ENCODE measurements around the gene NCR2. TPM values are rescaled to one million over a fixed set of nuclear protein-coding genes. Genes with fewer than 3 reads are reported as not detected.

NCR2 gene
- total and polyA plus RNA-seq, 9 of the 15 experiments (the other 6 are each of a cell fraction or from before 2014, with no cell fraction given), result not detected

GRCh38 chr6:41347378-41348050 is 12.1 kb downstream of the NCR2 start:
- ATAC-seq (no peak), DNase-seq (ENCODE audit: extremely low read depth in 1 of 4, low spot score in 3 of 4) (no peak), FAIRE-seq (no peak)
- CTCF ChIA-PET (ENCODE audit: low intra/inter-chr PET ratio), result no interaction called here
- TF ChIP-seq ZNF239 (CRISPR knock-in tag; IDR thresholded peaks at IDR 0.05) (no peak), SIN3A (IDR thresholded peaks at IDR 0.05; ENCODE audit: borderline replicate concordance in 2 of 2, control insufficient read depth in 1 of 2, low read depth in 2 of 2, low read length in 2 of 2) (no peak)
- H3K27me3 ChIP-seq (ENCODE audit: control insufficient read depth in 2 of 2, insufficient read depth in 2 of 2, low read length in 2 of 2), result peaks cover 35 to 65% of the 10 kb centered on the region in 2 experiments
- intact Hi-C loops (cut with micrococcal nuclease) (no loop called here), in situ Hi-C loops (cut with MboI) (no loop called here)
- no peak overlapping the region for H2AFZ ChIP-seq (ENCODE audit: low read depth, low read length)
- H3K9me1 ChIP-seq (ENCODE audit: control insufficient read depth, insufficient read depth, low read length), result no peaks in the 10 kb centered on the region
- no peak overlapping the region for H3K27ac ChIP-seq (ENCODE audit: extremely low read depth, low read depth, low read length)
- H3K4me3 ChIP-seq, result no peak overlapping the region
- H3K9ac ChIP-seq (ENCODE audit: insufficient read depth in 1 of 2, low read depth in 2 of 2, low read length in 2 of 2), result no peak overlapping the region
- BruUV-seq (replicated peaks), result no TSS peak
- peaks cover 2% of the 10 kb centered on the region; the same call in 1 of the 2 replicates for H3K9me3 ChIP-seq (replicated peaks; ENCODE audit: control insufficient read depth, insufficient read depth, low read depth, low read length)
- H4K20me1 ChIP-seq (replicated peaks; ENCODE audit: control insufficient read depth, insufficient read depth, low read length), result no peaks in the 10 kb centered on the region
- under 1% methylated on average over 9 of the region's 9 CpGs for WGBS (ENCODE audit: insufficient coverage, low coverage, missing lambda C conversion rate)
- H3K4me2 ChIP-seq (ENCODE audit: insufficient read depth, low read length), result no peak overlapping the region
- POLR2A ChIA-PET, result no interaction called here
- H3K36me3 ChIP-seq (ENCODE audit: control insufficient read depth, insufficient read depth, low read length), result no peaks in the 10 kb centered on the region
- no peaks in the 10 kb centered on the region for H3K4me1 ChIP-seq (replicated peaks in 1 of 2; ENCODE audit: control insufficient read depth in 2 of 2, insufficient read depth in 2 of 2, low read length in 2 of 2)
- no peaks in the 10 kb centered on the region for H3K79me2 ChIP-seq (ENCODE audit: control insufficient read depth, insufficient read depth, low read length)

- no TSS peak for BruUV-seq (replicated peaks)
Measured at GRCh38 chr6:41348934-41349333, 13.5 kb downstream of the NCR2 start.

More at GRCh38 chr6:41348934-41349333, 13.5 kb downstream of the NCR2 start:
- FAIRE-seq (no peak), DNase-seq (ENCODE audit: extremely low read depth in 1 of 4, low spot score in 3 of 4) (no peak), ATAC-seq (no peak)
- Histone ChIP-seq H4K20me1 (replicated peaks; ENCODE audit: control insufficient read depth, insufficient read depth, low read length) (no peaks in the 10 kb centered on the region), H3K27ac (ENCODE audit: extremely low read depth, low read depth, low read length) (no peak overlapping the region), H3K36me3 (ENCODE audit: control insufficient read depth, insufficient read depth, low read length) (no peaks in the 10 kb centered on the region), H3K4me2 (ENCODE audit: insufficient read depth, low read length) (no peak overlapping the region), H3K79me2 (ENCODE audit: control insufficient read depth, insufficient read depth, low read length) (no peaks in the 10 kb centered on the region), H3K9me1 (ENCODE audit: control insufficient read depth, insufficient read depth, low read length) (no peaks in the 10 kb centered on the region), H3K4me3 (no peak overlapping the region), H2AFZ (ENCODE audit: low read depth, low read length) (no peak overlapping the region), H3K27me3 (ENCODE audit: control insufficient read depth in 2 of 2, insufficient read depth in 2 of 2, low read length in 2 of 2) (peaks cover 32 to 64% of the 10 kb centered on the region in 2 experiments), H3K4me1 (replicated peaks in 1 of 2; ENCODE audit: control insufficient read depth in 2 of 2, insufficient read depth in 2 of 2, low read length in 2 of 2) (no peaks in the 10 kb centered on the region), H3K9ac (ENCODE audit: insufficient read depth in 1 of 2, low read depth in 2 of 2, low read length in 2 of 2) (no peak overlapping the region), H3K9me3 (replicated peaks; ENCODE audit: control insufficient read depth, insufficient read depth, low read depth, low read length) (peaks cover 2% of the 10 kb centered on the region; the same call in 1 of the 2 replicates)
- in situ Hi-C loops (cut with MboI) (no loop called here), intact Hi-C loops (cut with micrococcal nuclease) (no loop called here)
- ChIA-PET POLR2A (interaction anchor here (0.7 to 1.2 kb wide), 2 partner anchors 10 to 72 kb away, joined by 3 read pairs; no protein-coding TSS in a partner anchor), CTCF (ENCODE audit: low intra/inter-chr PET ratio) (interaction anchor here (0.6 kb wide), 1 partner anchor 720 kb away, joined by 3 read pairs; no protein-coding TSS in a partner anchor)
- no peak for TF ChIP-seq PRPF4 (IDR thresholded peaks at IDR 0.05; ENCODE audit: insufficient read depth, low read depth, low read length, poor library complexity, severe bottlenecking)
- no peak for TF ChIP-seq DEAF1 (CRISPR knock-in tag; IDR thresholded peaks at IDR 0.05)
- TF ChIP-seq SNIP1 (IDR thresholded peaks at IDR 0.05; ENCODE audit: low read depth), result no peak
- TF ChIP-seq FOS (IDR thresholded peaks at IDR 0.05; ENCODE audit: extremely low read depth, insufficient read length), result no peak
- no peak for TF ChIP-seq NR3C1 (CRISPR knock-in tag; IDR thresholded peaks at IDR 0.05)
- TF ChIP-seq ZNF639 (CRISPR knock-in tag; conservative IDR thresholded peaks at IDR 0.05 in 1 of 2, IDR thresholded peaks at IDR 0.05 in 1 of 2), result no peak
- TF ChIP-seq MECOM (CRISPR knock-in tag; IDR thresholded peaks at IDR 0.05), result no peak
- no peak for TF ChIP-seq NRF1 (conservative IDR thresholded peaks at IDR 0.05 in 1 of 2, IDR thresholded peaks at IDR 0.05 in 1 of 2)
- WGBS (ENCODE audit: insufficient coverage, low coverage, missing lambda C conversion rate), result 4% methylated on average over 2 of the region's 2 CpGs
